Parathyroid adenoma (tissue), 2 donors: ENCODE results near the gene KPNA3.
"Not testable (repeated sequence)": the region's sequence is repeated elsewhere in the genome, so short reads cannot be mapped to it uniquely, and the experiment has no call there.

Experiments used
- H2AFZ ChIP-seq: fragments of 300-600 bp; sonication (generic); one replicate; pipeline ENCODE4 v1.7.0; 2017; ENCODE audit warnings: antibody characterized with exemption, mild to moderate bottlenecking
- H3K27ac ChIP-seq: fragments of 300-600 bp; sonication (generic); one replicate; pipeline ENCODE4 v1.7.0; 2017
- H3K27me3 ChIP-seq: fragments of 300-600 bp; sonication (generic); one replicate; pipeline ENCODE4 v1.7.0; 2017; ENCODE audit warnings: low read length; ENCODE audit not compliant: control insufficient read depth, insufficient read depth
- H3K36me3 ChIP-seq: fragments of 300-600 bp; sonication (generic); one replicate; pipeline ENCODE4 v1.7.0; 2017; ENCODE audit warnings: low read length; ENCODE audit not compliant: control insufficient read depth, insufficient read depth
- H3K4me1 ChIP-seq: fragments of 300-600 bp; sonication (generic); one replicate; pipeline ENCODE4 v1.7.0; 2017; ENCODE audit warnings: control low read depth
- H3K4me2 ChIP-seq: fragments of 300-600 bp; sonication (generic); one replicate; pipeline ENCODE4 v1.7.0; 2017; ENCODE audit warnings: low read length
- H3K4me3 ChIP-seq: fragments of 300-600 bp; sonication (generic); one replicate; pipeline ENCODE4 v1.7.0; 2017; ENCODE audit warnings: low read depth, low read length
- H3K79me2 ChIP-seq: fragments of 300-600 bp; sonication (generic); one replicate; pipeline ENCODE4 v1.7.0; 2017; ENCODE audit warnings: control low read depth
- H3K9ac ChIP-seq: fragments of 300-600 bp; sonication (generic); one replicate; pipeline ENCODE4 v1.7.0; 2017; ENCODE audit warnings: mild to moderate bottlenecking
- H3K9me3 ChIP-seq: fragments of 300-600 bp; sonication (generic); one replicate; pipeline ENCODE4 v1.7.0; 2017; ENCODE audit warnings: low read length; ENCODE audit not compliant: control insufficient read depth
- CTCF ChIP-seq: fragments of 300-600 bp; sonication (generic); IDR thresholded peaks from one replicate; pipeline ENCODE4 v1.7.0; 2017; ENCODE audit warnings: antibody characterized with exemption, mild to moderate bottlenecking
- donor health status: primary hyperparathyroidism.

KPNA3 gene

GRCh38 chr13:49820591-49821215, 28.2 kb upstream of the KPNA3 start:
- H3K79me2 ChIP-seq = no peaks in the 10 kb centered on the region
- H3K27ac ChIP-seq = no peak overlapping the region
- no peaks in the 10 kb centered on the region for H3K9me3 ChIP-seq
- no peak overlapping the region for H3K4me2 ChIP-seq
- no peak overlapping the region for H3K4me3 ChIP-seq
- no peaks in the 10 kb centered on the region for H3K4me1 ChIP-seq
- H3K9ac ChIP-seq = no peak overlapping the region
- no peak overlapping the region for H2AFZ ChIP-seq
- no peaks in the 10 kb centered on the region for H3K27me3 ChIP-seq
- no peak for TF ChIP-seq CTCF
- no peaks in the 10 kb centered on the region for H3K36me3 ChIP-seq

- not testable (repeated sequence) for H3K27ac ChIP-seq, H3K9ac ChIP-seq, H3K4me1 ChIP-seq, H3K4me2 ChIP-seq, H3K79me2 ChIP-seq, H3K4me3 ChIP-seq, H3K36me3 ChIP-seq, H2AFZ ChIP-seq, H3K27me3 ChIP-seq, H3K9me3 ChIP-seq
Observed at GRCh38 chr13:49816047-49816446, 23.6 kb upstream of the KPNA3 start.

GRCh38 chr13:49814551-49815270, 22.2 kb upstream of the KPNA3 start:
- Histone ChIP-seq H3K9me3 (no peaks in the 10 kb centered on the region), H3K79me2 (no peaks in the 10 kb centered on the region), H3K4me2 (no peak overlapping the region), H3K36me3 (no peaks in the 10 kb centered on the region), H3K27me3 (no peaks in the 10 kb centered on the region), H3K4me1 (no peaks in the 10 kb centered on the region), H2AFZ (no peak overlapping the region), H3K9ac (no peak overlapping the region), H3K27ac (no peak overlapping the region), H3K4me3 (no peak overlapping the region)
- no peak for TF ChIP-seq CTCF

GRCh38 chr13:49812812-49813211, 20.3 kb upstream of the KPNA3 start:
- Histone ChIP-seq H2AFZ (no peak overlapping the region), H3K27me3 (no peaks in the 10 kb centered on the region), H3K4me3 (no peak overlapping the region), H3K9ac (no peak overlapping the region), H3K4me2 (no peak overlapping the region), H3K36me3 (no peaks in the 10 kb centered on the region), H3K79me2 (no peaks in the 10 kb centered on the region), H3K9me3 (no peaks in the 10 kb centered on the region), H3K27ac (no peak overlapping the region), H3K4me1 (no peaks in the 10 kb centered on the region)
- TF ChIP-seq CTCF = no peak

- Histone ChIP-seq H3K4me2 (no peak overlapping the region), H3K9ac (no peak overlapping the region), H3K4me3 (no peak overlapping the region), H3K79me2 (no peaks in the 10 kb centered on the region), H3K36me3 (no peaks in the 10 kb centered on the region), H2AFZ (no peak overlapping the region), H3K27ac (no peak overlapping the region), H3K9me3 (no peaks in the 10 kb centered on the region), H3K4me1 (no peaks in the 10 kb centered on the region), H3K27me3 (no peaks in the 10 kb centered on the region)
- no peak for TF ChIP-seq CTCF
Observed at GRCh38 chr13:49811527-49811908, 19.0 kb upstream of the KPNA3 start.
